TTC549 (cell line): ENCODE results near the gene PLET1.

Experiments
- FAIRE-seq: peaks from 2 replicates; lab custom pipeline; 2012; peaks lifted over from hg19 to GRCh38; lab: Jason Lieb, UNC

PLET1 gene

DNA sequence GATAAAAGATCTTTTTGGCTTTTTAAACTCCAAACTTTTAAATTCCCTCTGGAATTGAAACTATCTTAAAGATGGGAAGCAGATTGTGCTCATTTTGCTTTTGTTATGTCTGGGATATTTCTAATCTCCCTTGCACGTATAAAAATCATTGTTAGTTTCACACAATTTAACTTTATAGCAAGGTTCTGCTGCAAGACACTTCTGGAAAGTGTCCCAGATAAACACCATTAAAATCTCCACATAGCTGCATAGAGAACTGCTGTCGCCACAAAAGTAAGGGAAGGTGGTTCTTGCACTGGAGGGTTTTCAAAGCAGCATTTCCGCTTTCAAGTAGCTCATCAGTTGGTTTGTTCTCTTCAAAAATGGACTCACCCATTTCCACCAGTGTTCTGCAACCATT lies 22.6 kb downstream of the PLET1 start:
- FAIRE-seq = no peak

DNA sequence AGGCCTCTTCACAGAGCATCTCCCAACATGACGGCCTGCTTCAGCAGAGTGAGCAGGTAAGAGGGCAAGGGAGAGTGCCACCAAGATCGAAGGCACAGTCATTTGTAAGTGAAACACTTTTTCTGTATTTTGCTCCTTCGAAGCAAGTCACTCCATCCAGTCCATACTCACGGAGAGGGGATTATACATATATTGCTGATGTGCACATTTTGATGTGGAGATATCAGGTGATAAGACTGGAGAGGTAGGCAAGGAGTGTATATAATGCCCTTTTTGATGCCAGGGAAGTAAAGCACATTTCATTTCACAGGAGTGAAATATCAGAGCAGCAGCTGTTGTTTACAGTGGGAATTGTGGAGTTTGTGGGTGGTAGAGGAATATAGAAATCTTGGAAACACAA lies 23.2 kb downstream of the PLET1 start:
- FAIRE-seq = no peak

DNA sequence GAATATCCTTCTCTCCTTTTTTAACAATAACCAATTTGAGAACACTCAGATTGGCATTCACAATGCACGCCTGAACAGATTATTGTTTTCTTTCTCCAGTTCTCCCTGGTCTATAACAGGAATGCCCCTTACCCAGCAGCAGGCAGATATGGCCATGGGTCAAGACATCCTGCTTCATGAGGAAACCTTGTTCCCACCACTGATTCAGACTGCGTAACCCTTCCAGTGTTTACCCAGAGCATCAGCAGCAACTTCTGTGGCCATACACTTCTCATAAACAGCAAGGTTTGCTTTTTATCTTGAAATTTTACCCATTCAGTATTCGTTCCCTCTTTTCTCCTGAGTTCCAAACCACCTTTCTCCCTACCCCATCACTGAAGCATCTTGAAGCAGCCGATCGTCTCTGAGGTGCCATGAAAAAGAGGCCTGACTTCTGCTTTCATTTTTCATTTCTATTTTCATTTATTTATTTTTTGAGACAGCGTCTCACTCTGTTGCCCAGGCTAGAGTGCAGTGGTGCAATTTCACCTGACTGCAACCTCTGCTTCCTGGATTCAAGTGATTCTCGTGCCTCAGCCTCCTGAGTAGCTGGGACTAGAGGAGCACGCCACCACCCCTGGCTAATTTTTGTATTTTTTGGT lies 24.8 kb downstream of the PLET1 start:
- FAIRE-seq = no peak

DNA sequence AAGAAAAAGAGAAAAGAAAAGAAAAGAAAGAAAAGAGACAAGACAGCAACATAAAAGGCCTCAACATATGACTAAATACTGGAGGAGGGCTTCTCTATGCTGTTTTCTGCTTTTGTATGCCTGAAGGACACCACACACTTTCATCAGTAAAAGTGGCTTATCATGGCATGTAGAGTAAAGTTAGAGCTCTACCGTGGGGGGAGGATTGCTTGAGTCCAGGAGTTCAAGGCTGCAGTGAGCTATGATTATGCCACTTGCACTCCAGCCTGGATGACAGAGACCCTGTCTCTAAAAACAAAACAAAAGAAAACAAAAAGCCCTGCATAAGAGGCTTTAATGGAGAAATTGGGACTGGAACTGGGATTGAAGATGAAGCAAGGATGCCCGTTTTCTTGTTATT lies 28.7 kb downstream of the PLET1 start:
- no peak for FAIRE-seq

- no peak for FAIRE-seq
These were observed 30.8 kb downstream of the PLET1 start for GRCh38 chr11:112229746-112230433.

GRCh38 chr11:112229159-112229558 lies 31.5 kb downstream of the PLET1 start:
- no peak for FAIRE-seq

DNA sequence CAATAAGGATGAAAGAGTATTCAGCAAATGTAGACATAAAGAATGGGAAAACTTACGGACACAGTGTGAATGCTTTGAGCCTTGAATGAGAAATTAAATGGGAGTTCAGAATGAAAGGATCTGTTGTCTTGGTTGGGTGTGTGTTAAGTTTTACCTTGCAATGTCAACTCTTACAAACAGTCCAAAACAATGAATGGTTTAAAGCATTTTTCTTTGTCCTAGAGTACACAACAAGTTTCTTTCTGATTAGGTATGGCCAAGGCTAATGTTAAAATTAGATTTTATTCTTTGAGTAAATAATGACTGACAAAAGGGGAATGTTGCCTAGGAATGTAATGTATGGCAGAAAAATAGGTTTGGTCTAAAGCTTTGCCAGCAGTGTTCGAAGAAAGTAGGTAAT lies 32.0 kb downstream of the PLET1 start:
- no peak for FAIRE-seq

DNA sequence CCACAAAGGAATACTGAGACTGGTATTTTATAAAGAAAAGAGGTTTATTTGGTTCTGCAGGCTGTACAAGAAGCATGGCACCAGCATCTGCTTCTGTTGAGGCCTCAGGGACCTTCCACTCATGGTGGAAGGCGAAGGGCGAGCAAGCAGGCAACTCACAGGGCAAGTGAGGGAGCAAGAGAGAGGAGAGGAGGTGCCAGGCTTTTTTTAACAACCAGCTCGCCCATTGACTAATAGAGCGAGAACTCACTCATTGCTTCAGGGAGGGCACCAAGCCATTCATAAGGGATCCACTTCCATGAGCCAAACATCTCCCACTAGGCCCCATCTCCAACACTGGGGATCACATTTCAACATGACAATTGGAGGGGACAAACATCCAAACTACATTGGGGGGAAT lies 33.2 kb downstream of the PLET1 start:
- FAIRE-seq = no peak

- no peak for FAIRE-seq
These were observed 33.7 kb downstream of the PLET1 start for GRCh38 chr11:112226831-112227401.

DNA sequence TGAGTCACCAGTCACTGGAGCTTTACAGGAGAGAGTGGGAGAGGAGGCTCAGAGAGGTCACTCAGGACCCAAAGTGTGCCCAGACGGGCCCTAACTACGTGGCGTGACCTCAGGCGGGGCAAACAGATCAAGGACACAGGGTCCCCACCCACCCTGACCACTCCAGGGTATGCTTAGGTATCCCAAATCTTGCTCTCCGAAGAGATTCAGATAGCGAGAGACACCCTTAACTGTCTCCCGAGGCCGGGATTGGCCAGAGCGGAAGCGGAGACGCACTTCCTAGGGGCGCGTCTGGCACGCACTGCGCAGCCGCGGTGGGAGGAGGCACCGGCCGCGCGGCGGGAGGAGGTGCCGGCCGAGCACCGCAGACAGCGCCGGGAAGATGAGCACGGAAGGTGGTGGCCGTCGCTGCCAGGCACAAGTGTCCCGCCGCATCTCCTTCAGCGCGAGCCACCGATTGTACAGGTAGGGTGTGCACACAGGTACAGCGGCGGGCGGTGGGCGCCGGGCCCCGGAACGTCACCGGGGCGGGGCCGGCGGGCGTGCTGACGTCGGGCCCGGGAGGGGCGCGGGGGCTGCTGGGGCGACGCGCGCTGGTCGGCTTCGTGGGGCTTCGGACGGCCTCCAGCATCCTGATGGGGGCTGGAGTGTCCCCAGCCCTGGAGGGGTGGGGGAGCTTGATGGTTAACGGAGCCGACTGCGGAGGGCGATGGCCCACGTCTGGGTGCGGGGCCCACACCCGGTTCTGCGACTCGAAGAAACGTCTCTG lies 34.4 kb downstream of the PLET1 start, which contains the start of gene PTS:
Gene PTS (plus strand): TSS at position 367 of the 769 bp plus-strand sequence. CDS start 16 bp downstream, at position 383.
- no peak for FAIRE-seq

DNA sequence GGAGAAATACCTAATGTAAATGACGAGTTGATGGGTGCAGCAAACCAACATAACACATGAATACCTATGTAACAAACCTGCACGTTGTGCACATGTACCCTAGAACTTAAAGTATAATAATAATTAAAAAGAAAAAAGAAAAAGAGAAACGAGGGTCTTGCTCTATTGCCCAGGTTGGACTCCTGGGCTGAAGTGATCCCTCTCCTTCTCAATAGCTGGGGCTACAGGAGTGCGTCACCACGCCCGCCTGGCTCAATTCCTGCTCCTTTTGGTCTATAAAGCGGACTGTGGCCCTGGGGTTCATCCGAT lies 35.0 kb downstream of the PLET1 start:
- FAIRE-seq = no peak

DNA sequence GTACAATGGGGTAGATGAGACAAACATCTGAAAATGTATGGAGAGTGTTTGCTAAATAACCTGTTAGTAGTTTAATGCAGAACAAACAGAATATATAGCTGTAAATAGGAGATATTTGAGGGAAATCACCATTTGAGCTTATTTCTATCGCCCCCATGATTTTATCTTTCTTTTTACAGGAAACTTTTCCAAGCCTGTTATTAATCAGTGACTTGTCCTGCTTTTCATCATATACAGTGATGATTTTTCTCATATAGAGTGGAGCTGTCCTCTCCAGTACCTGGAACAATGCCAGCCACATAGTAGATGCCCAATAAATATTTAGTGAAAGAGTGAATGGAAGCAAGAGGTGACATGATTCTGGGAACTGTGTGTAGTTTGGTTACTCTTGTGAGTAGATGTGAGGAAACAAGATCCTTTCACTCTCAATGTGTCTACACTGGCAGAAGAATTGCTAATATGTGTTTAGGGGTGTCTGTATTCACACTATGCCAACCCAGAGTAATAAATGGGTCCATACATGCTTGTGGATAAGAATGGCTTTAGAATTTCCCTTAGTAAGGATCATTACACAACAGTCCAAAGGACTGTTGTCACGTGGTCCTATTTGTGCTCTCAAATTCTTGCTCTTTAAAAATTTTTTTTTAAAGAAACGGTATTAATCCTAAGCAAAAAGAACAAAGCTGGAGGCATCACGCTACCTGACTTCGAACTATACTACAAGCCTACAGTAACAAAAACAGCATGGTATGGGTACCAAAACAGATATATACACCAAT lies 36.7 kb downstream of the PLET1 start:
- FAIRE-seq = no peak

DNA sequence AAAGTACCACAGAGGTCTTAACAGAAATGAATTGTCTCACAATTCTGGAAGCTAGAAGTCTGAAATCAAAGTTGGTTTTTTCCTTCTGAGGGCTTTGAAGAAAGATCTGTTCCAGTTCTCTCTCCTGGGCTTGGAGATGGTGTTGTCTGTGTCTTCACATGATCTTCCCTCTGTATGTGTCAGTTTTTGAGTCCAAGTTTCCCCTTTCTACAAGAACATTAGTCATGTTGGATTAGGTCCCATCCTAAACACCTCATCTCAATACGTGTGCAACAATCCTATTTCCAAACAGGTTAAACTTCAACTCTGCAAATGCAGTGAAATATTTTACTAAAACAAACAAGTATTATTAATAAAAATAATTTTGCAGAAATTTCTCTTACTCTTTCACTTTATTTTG lies 37.5 kb downstream of the PLET1 start:
- FAIRE-seq = no peak

GRCh38 chr11:112222303-112222702 lies 38.4 kb downstream of the PLET1 start:
- FAIRE-seq = no peak

- FAIRE-seq = no peak
These were observed 39.3 kb downstream of the PLET1 start for GRCh38 chr11:112221274-112221835.

- peak; percentile 9 for FAIRE-seq
These were observed 41.0 kb downstream of the PLET1 start for GRCh38 chr11:112219476-112220232.

GRCh38 chr11:112216561-112217105 lies 44.0 kb downstream of the PLET1 start:
- no peak for FAIRE-seq

- FAIRE-seq = no peak
These were observed 45.0 kb downstream of the PLET1 start for GRCh38 chr11:112215621-112216020.

DNA sequence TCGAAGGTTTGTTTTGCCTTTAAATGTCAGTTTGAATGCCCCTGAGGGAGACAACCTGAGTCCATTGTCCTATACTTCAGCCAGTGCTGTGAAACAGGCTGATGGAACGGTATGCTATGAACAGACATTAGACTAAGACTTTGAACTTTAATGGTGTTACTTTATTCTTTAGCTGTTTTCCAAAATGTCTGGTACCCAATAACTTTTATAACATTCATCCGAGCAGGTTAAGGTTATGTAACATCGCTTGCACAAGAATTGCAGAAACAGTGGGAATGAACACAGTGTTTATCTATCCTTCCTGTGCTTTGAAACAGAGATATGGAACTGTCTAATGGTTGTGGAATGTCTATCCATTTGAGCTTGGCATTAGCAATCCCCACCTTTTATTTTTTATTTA lies 46.9 kb downstream of the PLET1 start:
- no peak for FAIRE-seq

- no peak for FAIRE-seq
These were observed 48.0 kb downstream of the PLET1 start for GRCh38 chr11:112212710-112213109.

GRCh38 chr11:112212290-112212689 lies 48.4 kb downstream of the PLET1 start:
- FAIRE-seq = no peak
